ENCODE results near the gene IL1RAPL1.

DNA sequence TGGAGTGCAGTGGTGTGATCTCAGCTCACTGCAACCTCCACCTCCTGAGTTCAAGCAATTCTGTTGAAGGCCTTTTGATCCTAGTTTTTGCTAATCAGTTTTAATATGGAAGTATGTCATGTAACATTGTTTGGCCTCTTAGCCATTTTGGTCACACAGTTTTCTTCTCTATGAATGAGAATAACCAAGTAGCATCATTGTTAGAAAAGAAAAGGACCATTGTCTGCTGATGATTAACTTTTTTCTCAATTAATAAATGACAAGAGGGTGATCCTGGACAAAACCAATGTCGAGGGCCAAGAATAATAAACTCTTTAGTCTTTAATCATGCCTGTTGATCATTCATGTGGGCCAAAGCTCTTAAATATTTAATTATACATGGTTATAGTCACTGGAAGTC, 1338.8 kb downstream of the IL1RAPL1 start:
- TF ChIP-seq CTCF (IDR thresholded peaks at IDR 0.05; ENCODE audit: low read depth, low read length) = no peak
- no peak for TF ChIP-seq POLR2A (IDR thresholded peaks at IDR 0.05; ENCODE audit: extremely low read depth, insufficient read length)
- TF ChIP-seq, protein P1, sequence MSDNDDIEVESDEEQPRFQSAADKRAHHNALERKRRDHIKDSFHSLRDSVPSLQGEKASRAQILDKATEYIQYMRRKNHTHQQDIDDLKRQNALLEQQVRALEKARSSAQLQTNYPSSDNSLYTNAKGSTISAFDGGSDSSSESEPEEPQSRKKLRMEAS (IDR thresholded peaks at IDR 0.05; ENCODE audit: low read depth, low read length) = no peak
- no peak for TF ChIP-seq MYC (IDR thresholded peaks at IDR 0.05; ENCODE audit: low read depth, low read length)

All from NB4 (cell line).